CD1c-positive myeloid dendritic cell (primary cell): ENCODE measurements around the gene GSTT4.
"Not testable (repeated sequence)": the region's sequence is repeated elsewhere in the genome, so short reads cannot be mapped to it uniquely, and the experiment has no call there.

Experiments used
- DNase-seq: peaks from one replicate; pipeline ENCODE4 v3.0.0-alpha.2; 2016; ENCODE audit errors: extremely low spot score

GSTT4 gene

GRCh38 chr22:24025475-24025874, 20.2 kb upstream of the GSTT4 start:
- DNase-seq = no peak

GRCh38 chr22:24024354-24024753, 19.1 kb upstream of the GSTT4 start:
- no peak for DNase-seq

GRCh38 chr22:24023204-24023789, 18.0 kb upstream of the GSTT4 start:
- no peak for DNase-seq

- no peak for DNase-seq
Measured at GRCh38 chr22:24021304-24021703, 16.1 kb upstream of the GSTT4 start.

- no peak for DNase-seq
Measured at GRCh38 chr22:24016156-24016555, 10.9 kb upstream of the GSTT4 start.

GRCh38 chr22:24011735-24012068, 6.4 kb upstream of the GSTT4 start:
- DNase-seq = no peak

GRCh38 chr22:24010018-24010391, 4.8 kb upstream of the GSTT4 start:
- DNase-seq = no peak

- no peak for DNase-seq
Measured at GRCh38 chr22:24009227-24010017, 4.2 kb upstream of the GSTT4 start.

GRCh38 chr22:24008381-24009226, 3.4 kb upstream of the GSTT4 start:
- no peak for DNase-seq

GRCh38 chr22:24008022-24008283, 2.7 kb upstream of the GSTT4 start:
- no peak for DNase-seq

GRCh38 chr22:24007253-24008021, 2.2 kb upstream of the GSTT4 start:
- DNase-seq = no peak

- DNase-seq = no peak
Measured at GRCh38 chr22:24006914-24007214, 1.6 kb upstream of the GSTT4 start.

- no peak for DNase-seq
Measured at GRCh38 chr22:24006207-24006913, 1.1 kb upstream of the GSTT4 start.

GRCh38 chr22:24003887-24004286, 1.4 kb downstream of the GSTT4 start:
- DNase-seq = peak; percentile 62

GRCh38 chr22:24002851-24003250, 2.4 kb downstream of the GSTT4 start:
- DNase-seq = no peak

- DNase-seq = no peak
Measured at GRCh38 chr22:24002272-24002671, 3.0 kb downstream of the GSTT4 start.

GRCh38 chr22:24001314-24001713, 3.9 kb downstream of the GSTT4 start:
- DNase-seq = no peak

- DNase-seq = not testable (repeated sequence)
Measured at GRCh38 chr22:23999779-24000178, 5.5 kb downstream of the GSTT4 start.

- DNase-seq = no peak
Measured at GRCh38 chr22:23997092-23997491, 8.2 kb downstream of the GSTT4 start.

- DNase-seq = not testable (repeated sequence)
Measured at GRCh38 chr22:23993581-23994177, 11.6 kb downstream of the GSTT4 start.

GRCh38 chr22:23993080-23993479, 12.2 kb downstream of the GSTT4 start:
- not testable (repeated sequence) for DNase-seq
